A673 (cell line): ENCODE results near the gene TRPM3. TPM values are rescaled to one million over a fixed set of nuclear protein-coding genes. Genes with fewer than 3 reads are reported as not detected.

Experiments
- BruUV-seq: library from RNA; stranded (reverse); fragments of 400-500 nt; replicated peaks from 2 replicates; lab custom pipeline; 2021; lab: Mats Ljungman, UMichigan
- CTCF ChIA-PET: fragments of 300-600 bp; sonication (Branson Sonifier 250); formaldehyde crosslinking; loops from one replicate; lab custom pipeline; 2022; ENCODE audit warnings: antibody characterized with exemption; lab: Charles Lee
- POLR2A ChIA-PET: fragments of 300-600 bp; sonication (Branson Sonifier 250); formaldehyde crosslinking; loops from one replicate; lab custom pipeline; 2022; ENCODE audit warnings: antibody characterized with exemption; ENCODE audit not compliant: low non-redundant PET; lab: Charles Lee
- DNase-seq: peaks from one replicate; pipeline ENCODE4 v3.0.0-alpha.2; 2015; ENCODE audit warnings: low spot score
- H3K27ac ChIP-seq: fragments of 200-600 bp; sonication (generic); 2 replicates; pipeline ENCODE4 v1.5.1; 2016; ENCODE audit warnings: mixed run types, low read depth, mild to moderate bottlenecking, mixed read lengths, antibody characterized with exemption, low read length; ENCODE audit not compliant: poor library complexity, severe bottlenecking
- H3K27me3 ChIP-seq: fragments of 200-600 bp; sonication (generic); replicated peaks from 2 replicates; pipeline ENCODE4 v1.6.1; 2017; ENCODE audit warnings: mixed run types, low read depth, mild to moderate bottlenecking, mixed read lengths, antibody characterized with exemption, low read length; ENCODE audit not compliant: insufficient read depth, poor library complexity
- H3K36me3 ChIP-seq: fragments of 200-600 bp; sonication (generic); 2 replicates; pipeline ENCODE4 v1.6.1; 2016; ENCODE audit warnings: mixed run types, mild to moderate bottlenecking, mixed read lengths, antibody characterized with exemption, low read length; ENCODE audit not compliant: insufficient read depth, poor library complexity, severe bottlenecking
- H3K4me1 ChIP-seq: fragments of 200-600 bp; sonication (generic); 2 replicates; pipeline ENCODE4 v1.6.1; 2017; ENCODE audit warnings: mixed run types, mild to moderate bottlenecking, mixed read lengths, antibody characterized with exemption, low read length; ENCODE audit not compliant: insufficient read depth, poor library complexity, severe bottlenecking
- H3K4me3 ChIP-seq: fragments of 200-600 bp; sonication (generic); 2 replicates; pipeline ENCODE4 v1.5.1; 2016; ENCODE audit warnings: low read depth, mixed run types, mild to moderate bottlenecking, mixed read lengths, low read length; ENCODE audit not compliant: poor library complexity, severe bottlenecking
- H3K9me3 ChIP-seq: fragments of 200-600 bp; sonication (generic); 2 replicates; pipeline ENCODE4 v1.6.1; 2016; ENCODE audit warnings: mixed run types, low read depth, mild to moderate bottlenecking, mixed read lengths, antibody characterized with exemption, low read length; ENCODE audit not compliant: poor library complexity, severe bottlenecking
- EZH2 ChIP-seq: fragments of 200-600 bp; sonication (generic); IDR thresholded peaks from 2 replicates; pipeline ENCODE4 v1.6.1; 2017; ENCODE audit warnings: borderline replicate concordance, low read depth, mild to moderate bottlenecking, mixed read lengths, antibody characterized with exemption, low read length; ENCODE audit not compliant: poor library complexity, severe bottlenecking
- intact Hi-C: fragments of 100-400 bp; cut with micrococcal nuclease; formaldehyde crosslinking; loops from one replicate; pipeline ENCODE4 v1.10.0; 2022; ENCODE audit not compliant: unreplicated experiment
- total RNA-seq: library from RNA; stranded (reverse); gene quantifications from 2 replicates; pipeline ENCODE4 v1.2.3, GENCODE V29; 2021
- TF ChIP-seq, protein P1 (sequence below): fragments of 300-800, 200-600 bp; sonication (generic); conservative IDR thresholded peaks from 2 replicates; pipeline ENCODE4 v1.5.1; 2017; ENCODE audit warnings: low read depth, mild to moderate bottlenecking, antibody characterized with exemption, low read length, moderate library complexity, mixed read lengths

The TRPM3 gene
- total RNA-seq, 1 experiment from 2014 or later: not detected

DNA sequence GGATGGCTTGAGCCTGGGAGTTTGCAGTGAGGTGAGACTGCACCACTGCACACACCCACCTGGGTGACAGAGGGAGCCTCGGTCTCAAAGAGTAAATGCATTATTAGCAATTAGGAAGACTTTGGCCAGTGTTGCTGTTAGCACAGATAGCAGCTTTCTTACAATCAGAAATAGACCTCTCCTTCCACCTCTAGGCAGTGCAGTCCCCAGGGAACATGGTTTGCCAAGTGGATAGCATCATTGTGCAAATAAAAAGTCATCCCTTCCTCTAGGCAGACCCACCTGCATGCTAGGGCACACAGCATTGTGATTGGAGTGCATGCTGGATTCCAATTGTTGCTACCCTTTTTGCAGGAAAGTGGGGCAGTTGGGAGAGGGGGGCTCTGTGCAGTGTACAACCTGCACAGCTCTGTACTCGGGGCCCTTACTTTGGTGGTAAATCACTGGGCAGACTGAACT is 629.1 kb downstream of the TRPM3 start:
- Histone ChIP-seq H3K27me3 (no peaks in the 10 kb centered on the region), H3K4me3 (no peak overlapping the region), H3K27ac (no peak overlapping the region), H3K36me3 (no peaks in the 10 kb centered on the region), H3K9me3 (no peaks in the 10 kb centered on the region), H3K4me1 (no peaks in the 10 kb centered on the region)
- intact Hi-C loops: no loop called here
- no peak for DNase-seq
- no peak for TF ChIP-seq EZH2
- TF ChIP-seq, protein P1, sequence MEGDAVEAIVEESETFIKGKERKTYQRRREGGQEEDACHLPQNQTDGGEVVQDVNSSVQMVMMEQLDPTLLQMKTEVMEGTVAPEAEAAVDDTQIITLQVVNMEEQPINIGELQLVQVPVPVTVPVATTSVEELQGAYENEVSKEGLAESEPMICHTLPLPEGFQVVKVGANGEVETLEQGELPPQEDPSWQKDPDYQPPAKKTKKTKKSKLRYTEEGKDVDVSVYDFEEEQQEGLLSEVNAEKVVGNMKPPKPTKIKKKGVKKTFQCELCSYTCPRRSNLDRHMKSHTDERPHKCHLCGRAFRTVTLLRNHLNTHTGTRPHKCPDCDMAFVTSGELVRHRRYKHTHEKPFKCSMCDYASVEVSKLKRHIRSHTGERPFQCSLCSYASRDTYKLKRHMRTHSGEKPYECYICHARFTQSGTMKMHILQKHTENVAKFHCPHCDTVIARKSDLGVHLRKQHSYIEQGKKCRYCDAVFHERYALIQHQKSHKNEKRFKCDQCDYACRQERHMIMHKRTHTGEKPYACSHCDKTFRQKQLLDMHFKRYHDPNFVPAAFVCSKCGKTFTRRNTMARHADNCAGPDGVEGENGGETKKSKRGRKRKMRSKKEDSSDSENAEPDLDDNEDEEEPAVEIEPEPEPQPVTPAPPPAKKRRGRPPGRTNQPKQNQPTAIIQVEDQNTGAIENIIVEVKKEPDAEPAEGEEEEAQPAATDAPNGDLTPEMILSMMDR: no peak
- BruUV-seq: no TSS peak
- CTCF ChIA-PET: no interaction called here
- POLR2A ChIA-PET: no interaction called here

DNA sequence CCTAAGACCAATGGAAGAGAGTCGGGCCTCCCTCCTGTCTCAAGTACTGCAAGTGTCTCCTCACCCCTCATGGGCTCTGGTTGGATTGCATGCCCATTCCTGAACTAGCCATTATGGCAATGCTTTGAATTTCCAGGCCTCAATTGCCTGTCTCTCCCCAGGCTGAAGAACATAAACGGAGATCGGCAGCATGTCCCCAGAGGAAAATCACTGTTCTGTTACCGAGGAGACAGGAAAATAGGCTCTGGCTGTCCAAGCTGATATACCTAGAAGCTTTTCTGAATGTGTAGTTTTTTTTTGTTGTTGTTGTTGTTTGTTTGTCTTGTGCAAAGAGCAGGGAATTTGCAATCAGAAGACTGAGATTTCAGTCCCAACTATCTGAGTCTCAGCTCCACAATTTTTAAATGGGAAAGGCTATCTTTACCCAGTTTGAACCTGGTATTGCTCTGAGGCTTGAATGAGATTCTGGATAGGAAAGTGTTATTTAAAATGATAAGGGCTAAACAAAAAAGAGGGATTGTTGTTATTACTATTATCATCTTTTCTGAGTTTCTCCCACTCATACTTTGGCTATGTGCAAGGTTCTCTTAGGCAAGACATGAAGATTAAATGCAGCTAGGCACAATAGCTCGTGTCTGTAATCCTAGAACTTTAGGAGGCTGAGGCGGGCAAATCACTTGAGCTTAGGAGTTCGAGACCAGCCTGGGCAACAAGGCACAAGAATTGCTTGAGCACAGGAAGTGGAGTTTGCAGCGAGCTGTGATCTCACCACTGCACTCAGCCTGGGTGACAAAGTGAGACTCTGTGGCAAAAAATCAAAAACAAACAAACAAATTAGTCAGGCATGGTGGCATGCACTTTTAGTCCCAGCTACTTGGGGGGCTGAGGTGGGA is 629.7 kb downstream of the TRPM3 start:
- no peak overlapping the region for H3K4me3 ChIP-seq
- H3K9me3 ChIP-seq: no peaks in the 10 kb centered on the region
- BruUV-seq: no TSS peak
- no peak for TF ChIP-seq EZH2
- TF ChIP-seq, protein P1: no peak
- POLR2A ChIA-PET: no interaction called here
- no peaks in the 10 kb centered on the region for H3K27me3 ChIP-seq
- CTCF ChIA-PET: no interaction called here
- no peak overlapping the region for H3K27ac ChIP-seq
- H3K36me3 ChIP-seq: no peaks in the 10 kb centered on the region
- DNase-seq: no peak
- intact Hi-C loops: no loop called here
- H3K4me1 ChIP-seq: no peaks in the 10 kb centered on the region

DNA sequence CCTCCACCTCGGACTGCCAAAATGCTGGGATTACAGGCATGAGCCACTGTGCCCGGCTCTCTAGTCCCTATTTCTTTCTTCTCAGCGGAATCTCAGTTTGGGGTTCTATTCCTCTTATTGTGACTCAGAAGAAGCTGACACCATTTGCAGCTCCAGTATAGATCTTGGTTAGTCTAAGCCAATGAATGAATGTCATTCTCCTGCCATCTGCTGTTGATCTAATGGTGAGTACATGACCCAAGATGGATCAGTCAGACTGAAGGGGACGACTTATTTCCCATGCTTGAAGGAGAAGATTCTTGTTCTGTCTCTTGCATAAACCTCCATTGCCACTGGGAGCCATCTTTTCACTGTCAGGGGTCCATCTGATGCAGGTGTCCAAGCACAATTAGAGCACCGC is 630.9 kb downstream of the TRPM3 start:
- no peaks in the 10 kb centered on the region for H3K4me1 ChIP-seq
- ChIA-PET POLR2A (no interaction called here), CTCF (no interaction called here)
- no peak overlapping the region for H3K4me3 ChIP-seq
- H3K9me3 ChIP-seq: no peaks in the 10 kb centered on the region
- TF ChIP-seq, protein P1: no peak
- no peak for TF ChIP-seq EZH2
- DNase-seq: no peak
- H3K27ac ChIP-seq: no peak overlapping the region
- BruUV-seq: no TSS peak
- intact Hi-C loops: no loop called here
- no peaks in the 10 kb centered on the region for H3K27me3 ChIP-seq
- H3K36me3 ChIP-seq: no peaks in the 10 kb centered on the region
